Mucosa of descending colon (tissue), 3 donors: Measurements from ENCODE around the gene SRP9. TPM values are rescaled to one million over a fixed set of nuclear protein-coding genes. Genes with fewer than 3 reads are reported as not detected.

Source experiments
- ATAC-seq: fragments of 200-7000 bp; cut with Tn5 transposase; one replicate; pipeline ENCODE4 v1.9.1; 2020; ENCODE audit warnings: mild to moderate bottlenecking, moderate library complexity
- DNase-seq, 3 donors: peaks; one replicate each; pipeline ENCODE4 v3.0.0-alpha.2; 2020
- H3K36me3 ChIP-seq: fragments of 200-600 bp; one replicate; pipeline ENCODE4 v1.8.0; 2021; ENCODE audit warnings: low read depth, mild to moderate bottlenecking
- H3K4me1 ChIP-seq: fragments of 200-600 bp; one replicate; pipeline ENCODE4 v1.8.0; 2021; ENCODE audit warnings: low read depth, mild to moderate bottlenecking
- H3K4me3 ChIP-seq: fragments of 200-600 bp; one replicate; pipeline ENCODE4 v1.8.0; 2021; ENCODE audit warnings: mild to moderate bottlenecking
- H3K9me3 ChIP-seq: fragments of 200-600 bp; one replicate; pipeline ENCODE4 v1.8.0; 2021; ENCODE audit warnings: mild to moderate bottlenecking
- CTCF ChIP-seq: fragments of 200-600 bp; IDR thresholded peaks from one replicate; pipeline ENCODE4 v1.8.0; 2022; ENCODE audit warnings: antibody characterized with exemption, mild to moderate bottlenecking
- intact Hi-C, 2 donors: fragments of 100-400 bp; cut with DNase I in 1 of 2; cut with micrococcal nuclease in 1 of 2; formaldehyde crosslinking; loops; one replicate each; pipeline versions ENCODE4 v1.11.0 to v1.11.1; 2022; cut with DNase I, micrococcal nuclease
- total RNA-seq, 3 donors: library from RNA; stranded (reverse); fragmentation: NEBNext Ultra II Directional in 2 of 3; extraction: Animal tissue kit (Norgen Biotek cat#: 25700) in 2 of 3; gene quantifications; one replicate each; pipeline versions ENCODE4 v1.2.1 to v1.2.4, GENCODE V29; 2021 to 2023
- donor health status: DM: no; HTN: no; CAD: no; lungs with moderate emphysema.
- donor health status: DM: no; HTN: no; CAD: no.
- donor health status: DM: no; HTN: yes; CAD: no.

Gene SRP9
- total RNA-seq, 3 donors from 2014 or later: 168 to 208 (median 187) TPM

DNA sequence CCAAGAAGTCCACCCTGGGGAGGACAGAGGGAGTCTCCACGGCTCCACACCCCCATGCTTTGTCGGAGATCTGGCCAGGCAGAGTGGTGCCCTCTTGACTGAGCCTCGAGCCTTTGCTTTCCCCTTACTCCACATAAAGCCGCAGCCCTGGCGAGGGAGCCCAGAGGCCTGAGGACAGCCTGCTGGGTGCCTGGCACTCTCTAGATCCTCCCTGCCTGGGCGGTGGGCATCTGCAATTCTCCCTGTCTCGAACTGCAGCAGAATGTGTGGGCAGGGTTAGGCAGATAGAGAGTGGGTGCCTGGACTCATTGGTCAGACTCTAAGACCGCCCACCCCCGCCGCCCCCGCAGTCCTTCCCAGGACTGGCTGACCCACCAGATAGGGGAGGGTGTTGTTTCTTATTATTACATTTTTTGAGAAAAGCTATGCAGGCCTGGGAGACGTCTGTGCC, 46.2 kb downstream of the SRP9 start:
- H3K4me3 ChIP-seq: no peak overlapping the region
- intact Hi-C loops: no loop called here
- H3K9me3 ChIP-seq: no peaks in the 10 kb centered on the region
- TF ChIP-seq CTCF: no peak
- H3K4me1 ChIP-seq: peaks cover 2% of the 10 kb centered on the region
- DNase-seq (no peak), ATAC-seq (no peak)
- no peaks in the 10 kb centered on the region for H3K36me3 ChIP-seq

DNA sequence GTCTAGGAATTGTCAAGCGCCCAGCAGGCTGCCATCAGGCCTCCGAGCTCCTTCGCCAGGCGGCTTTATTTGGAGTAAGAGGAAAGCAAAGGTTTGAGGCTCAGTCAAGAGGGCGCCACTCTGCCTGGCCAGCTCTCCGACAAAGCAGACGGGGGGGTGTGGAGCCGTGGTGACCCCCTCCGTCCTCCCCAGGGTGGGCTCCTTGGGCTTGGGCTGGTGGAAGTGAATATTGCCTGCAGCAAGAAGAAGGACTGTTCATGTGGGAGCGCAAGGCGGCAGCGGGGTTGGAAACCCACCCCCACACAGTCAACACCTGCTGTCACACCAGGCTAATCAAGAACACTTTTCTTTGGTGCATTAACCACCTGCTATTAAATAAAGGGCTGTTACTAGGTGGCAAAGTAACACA, 46.9 kb downstream of the SRP9 start:
- H3K4me1 ChIP-seq: peaks cover 2% of the 10 kb centered on the region
- intact Hi-C loops: no loop called here
- no peak overlapping the region for H3K4me3 ChIP-seq
- no peaks in the 10 kb centered on the region for H3K36me3 ChIP-seq
- no peaks in the 10 kb centered on the region for H3K9me3 ChIP-seq
- ATAC-seq (no peak), DNase-seq (no peak)
- no peak for TF ChIP-seq CTCF

DNA sequence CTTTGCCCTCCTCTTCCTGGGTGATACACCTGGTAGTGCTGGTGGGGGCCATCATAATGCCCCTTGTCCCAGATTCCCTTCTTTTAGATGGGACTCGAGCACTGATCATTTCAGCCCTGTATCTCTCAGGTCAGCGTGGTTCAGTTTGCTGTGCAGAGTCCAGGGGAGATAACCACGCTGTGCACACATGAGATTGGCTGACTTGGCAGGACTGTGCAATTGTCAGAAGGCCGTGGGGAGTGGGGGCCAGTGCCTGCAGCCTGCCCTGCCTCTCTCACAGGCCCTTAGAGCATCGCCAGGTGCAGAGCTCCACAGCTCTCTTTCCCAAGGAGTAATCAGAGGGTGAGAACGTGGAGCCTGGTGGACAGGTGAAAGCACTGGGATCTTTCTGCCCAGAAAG, 47.5 kb downstream of the SRP9 start:
- peak; percentile 20 for ATAC-seq
- Histone ChIP-seq H3K4me3 (no peak overlapping the region), H3K36me3 (no peaks in the 10 kb centered on the region), H3K9me3 (no peaks in the 10 kb centered on the region), H3K4me1 (peaks cover 2% of the 10 kb centered on the region)
- peak in 1 of 3 donors; percentile 20 for DNase-seq
- TF ChIP-seq CTCF: no peak
- intact Hi-C loops: no loop called here

- Histone ChIP-seq H3K4me1 (peaks cover 2% of the 10 kb centered on the region), H3K4me3 (no peak overlapping the region), H3K9me3 (no peaks in the 10 kb centered on the region), H3K36me3 (no peaks in the 10 kb centered on the region)
- DNase-seq: peak in 1 of 3 donors; percentile 34
- intact Hi-C loops: no loop called here
- TF ChIP-seq CTCF: no peak
- peak; percentile 12 for ATAC-seq
These were observed 48.0 kb downstream of the SRP9 start for GRCh38 chr1:225825607-225826007.

GRCh38 chr1:225827076-225827475, 49.5 kb downstream of the SRP9 start:
- no peak overlapping the region for H3K4me3 ChIP-seq
- no peaks in the 10 kb centered on the region for H3K4me1 ChIP-seq
- DNase-seq: peak in 1 of 3 donors; percentile 12
- no peak for ATAC-seq
- H3K9me3 ChIP-seq: no peaks in the 10 kb centered on the region
- intact Hi-C loops: no loop called here
- TF ChIP-seq CTCF: no peak
- H3K36me3 ChIP-seq: no peaks in the 10 kb centered on the region
